Memory B cell (primary cell): ENCODE data around the gene TBC1D10B.
"Not testable (repeated sequence)": the region's sequence is repeated elsewhere in the genome, so short reads cannot be mapped to it uniquely, and the experiment has no call there.

ENCODE experiments used
- ATAC-seq: fragments of 150-1000 bp; cut with Tn5 transposase; 2 replicates; pipeline ENCODE4 v1.10.0; 2021; ENCODE audit warnings: low read depth, mild to moderate bottlenecking, moderate library complexity
- DNase-seq, 2 donors: peaks; one replicate each; pipeline ENCODE4 v3.0.0; 2022; ENCODE audit warnings: low spot score in 2 of 2
- H3K27ac Mint-ChIP-seq: one replicate; pipeline ENCODE4 v1.8.0; 2022; ENCODE audit warnings: mild to moderate bottlenecking, moderate library complexity, mixed read lengths
- H3K27me3 Mint-ChIP-seq: one replicate; pipeline ENCODE4 v1.8.0; 2022; ENCODE audit warnings: mixed read lengths
- H3K36me3 Mint-ChIP-seq: one replicate; pipeline ENCODE4 v1.8.0; 2022; ENCODE audit warnings: mild to moderate bottlenecking, mixed read lengths
- H3K4me1 Mint-ChIP-seq: one replicate; pipeline ENCODE4 v1.8.0; 2022; ENCODE audit warnings: mixed read lengths
- H3K4me3 Mint-ChIP-seq: one replicate; pipeline ENCODE4 v1.8.0; 2022; ENCODE audit warnings: mild to moderate bottlenecking, moderate library complexity, mixed read lengths
- H3K9me3 Mint-ChIP-seq: one replicate; pipeline ENCODE4 v1.8.0; 2022; ENCODE audit warnings: mixed read lengths

Gene TBC1D10B

GRCh38 chr16:30318647-30319046, 51.6 kb downstream of the TBC1D10B start:
- H3K4me1 Mint-ChIP-seq, ATAC-seq, H3K36me3 Mint-ChIP-seq, H3K4me3 Mint-ChIP-seq, H3K9me3 Mint-ChIP-seq, DNase-seq, H3K27ac Mint-ChIP-seq, H3K27me3 Mint-ChIP-seq: not testable (repeated sequence)

- H3K9me3 Mint-ChIP-seq, H3K27me3 Mint-ChIP-seq, H3K36me3 Mint-ChIP-seq, H3K4me3 Mint-ChIP-seq, H3K27ac Mint-ChIP-seq, ATAC-seq, DNase-seq: not testable (repeated sequence)
- peaks cover 15% of the 10 kb centered on the region for H3K4me1 Mint-ChIP-seq
Measured at GRCh38 chr16:30310937-30311336, 59.4 kb downstream of the TBC1D10B start.

GRCh38 chr16:30309255-30309654, 61.0 kb downstream of the TBC1D10B start:
- H3K4me3 Mint-ChIP-seq, H3K27me3 Mint-ChIP-seq, H3K36me3 Mint-ChIP-seq, DNase-seq, H3K9me3 Mint-ChIP-seq, ATAC-seq: not testable (repeated sequence)
- Mint-ChIP-seq H3K27ac (peak overlapping the region; percentile 59), H3K4me1 (peaks cover 12% of the 10 kb centered on the region)
